K562 (cell line): ENCODE data around the gene QRFP.
"Not testable (repeated sequence)": the region's sequence is repeated elsewhere in the genome, so short reads cannot be mapped to it uniquely, and the experiment has no call there.

Experiments used
- ZNF121 ChIP-seq: sonication (generic); formaldehyde crosslinking; conservative IDR thresholded peaks from 2 replicates; pipeline ENCODE4 v1.8.0; 2022; ENCODE audit warnings: missing genetic modification reagents
- TF ChIP-seq, protein P1 (sequence below), 3 experiments: IDR thresholded peaks in 2 of 3; conservative IDR thresholded peaks in 1 of 3; 2 replicates each; pipeline ENCODE4 v1.5.1; 2011 to 2012; ENCODE audit warnings: low read length in 3 of 3, mild to moderate bottlenecking in 3 of 3, control low read depth in 2 of 3, improper control_type of control experiment in 1 of 3, inconsistent platforms in 1 of 3, low read depth in 1 of 3, mixed read lengths in 1 of 3, moderate library complexity in 1 of 3; ENCODE audit not compliant: insufficient read depth in 2 of 3

GRCh38 chr9:130910041-130910440 is 13.4 kb upstream of the QRFP start:
- TF ChIP-seq, protein P1, sequence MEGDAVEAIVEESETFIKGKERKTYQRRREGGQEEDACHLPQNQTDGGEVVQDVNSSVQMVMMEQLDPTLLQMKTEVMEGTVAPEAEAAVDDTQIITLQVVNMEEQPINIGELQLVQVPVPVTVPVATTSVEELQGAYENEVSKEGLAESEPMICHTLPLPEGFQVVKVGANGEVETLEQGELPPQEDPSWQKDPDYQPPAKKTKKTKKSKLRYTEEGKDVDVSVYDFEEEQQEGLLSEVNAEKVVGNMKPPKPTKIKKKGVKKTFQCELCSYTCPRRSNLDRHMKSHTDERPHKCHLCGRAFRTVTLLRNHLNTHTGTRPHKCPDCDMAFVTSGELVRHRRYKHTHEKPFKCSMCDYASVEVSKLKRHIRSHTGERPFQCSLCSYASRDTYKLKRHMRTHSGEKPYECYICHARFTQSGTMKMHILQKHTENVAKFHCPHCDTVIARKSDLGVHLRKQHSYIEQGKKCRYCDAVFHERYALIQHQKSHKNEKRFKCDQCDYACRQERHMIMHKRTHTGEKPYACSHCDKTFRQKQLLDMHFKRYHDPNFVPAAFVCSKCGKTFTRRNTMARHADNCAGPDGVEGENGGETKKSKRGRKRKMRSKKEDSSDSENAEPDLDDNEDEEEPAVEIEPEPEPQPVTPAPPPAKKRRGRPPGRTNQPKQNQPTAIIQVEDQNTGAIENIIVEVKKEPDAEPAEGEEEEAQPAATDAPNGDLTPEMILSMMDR (IDR thresholded peaks at IDR 0.05 in 2 of 3, conservative IDR thresholded peaks at IDR 0.05 in 1 of 3; ENCODE audit: insufficient read depth in 2 of 3, low read depth in 1 of 3, low read length in 3 of 3), result not testable (repeated sequence)
- not testable (repeated sequence) for TF ChIP-seq ZNF121
